GM18873 (cell line): ENCODE measurements around the gene SCN4A.

Experiments
- ATAC-seq: cut with Tn5 transposase; IDR thresholded peaks from one replicate; pipeline ENCODE4 v1.9.1; 2021; ENCODE audit warnings: mild to moderate bottlenecking, moderate library complexity, moderate number of reproducible peaks; ENCODE audit not compliant: unreplicated experiment, low FRiP score

The SCN4A gene

GRCh38 chr17:64002658-64003525, 30.2 kb upstream of the SCN4A start:
- no peak for ATAC-seq

DNA sequence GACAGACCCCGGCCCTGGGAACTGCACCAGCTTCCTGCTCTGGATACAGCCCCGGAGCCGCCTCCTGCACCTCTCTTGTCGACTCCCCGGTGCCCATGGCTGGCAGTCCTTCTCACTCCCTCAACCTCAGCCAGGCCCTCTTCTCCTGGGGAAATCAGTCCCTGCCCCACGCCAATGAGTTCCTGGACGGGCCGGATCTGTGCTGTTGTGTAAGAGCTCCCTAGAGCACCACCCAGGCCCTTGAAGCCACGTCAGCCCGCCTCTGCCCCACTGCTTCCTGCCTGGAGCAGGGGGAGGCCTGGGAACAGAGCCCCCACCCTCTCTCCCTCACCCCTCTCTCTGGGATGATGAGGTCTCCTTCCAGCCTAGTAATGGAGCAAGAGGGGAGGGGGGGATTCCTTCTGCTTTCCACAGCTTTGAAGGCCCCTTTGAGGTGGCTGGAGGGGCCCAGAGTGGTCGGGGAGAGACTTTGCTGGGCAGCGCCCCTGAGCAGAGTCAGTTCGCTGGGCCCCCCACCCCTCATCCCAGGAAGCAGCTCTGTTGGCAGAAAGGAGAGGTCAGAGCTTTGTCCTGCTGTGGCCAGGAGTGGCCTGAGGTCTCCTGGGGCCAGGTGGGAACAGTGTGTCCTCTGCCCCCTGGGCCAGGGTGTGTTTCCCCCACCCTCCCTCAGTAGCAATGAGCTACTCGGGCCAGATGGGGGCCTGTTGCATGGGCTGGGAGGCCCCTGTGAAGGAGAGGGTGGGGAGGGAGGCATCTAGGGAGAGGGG, 29.2 kb upstream of the SCN4A start:
- ATAC-seq, result no peak

DNA sequence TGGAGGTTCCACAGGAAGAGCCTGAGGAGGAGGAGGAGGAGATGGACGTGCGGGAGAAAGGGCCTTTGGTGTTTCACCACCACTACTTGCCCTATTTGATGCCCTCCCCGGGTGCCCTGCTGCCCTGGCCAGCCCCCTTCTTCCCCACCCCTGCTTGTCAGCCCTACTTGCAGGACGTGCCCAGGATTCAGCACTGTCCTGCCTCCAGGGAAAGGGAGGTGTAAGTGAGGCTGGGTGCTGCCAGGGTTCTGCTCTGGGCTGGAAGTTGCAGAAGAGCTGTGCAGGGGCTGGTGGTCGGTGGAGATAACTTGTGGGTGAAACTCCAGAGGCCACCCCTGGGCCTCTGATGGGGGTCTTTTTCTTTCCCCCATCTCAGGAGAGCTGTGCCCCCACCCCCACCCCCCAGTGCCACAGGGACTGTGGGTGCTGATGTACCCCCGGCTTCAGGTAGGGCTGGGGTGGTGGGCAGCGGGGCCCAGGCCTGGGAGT, 28.4 kb upstream of the SCN4A start:
- ATAC-seq, result no peak

GRCh38 chr17:63999680-64000531, 27.2 kb upstream of the SCN4A start:
- no peak for ATAC-seq

DNA sequence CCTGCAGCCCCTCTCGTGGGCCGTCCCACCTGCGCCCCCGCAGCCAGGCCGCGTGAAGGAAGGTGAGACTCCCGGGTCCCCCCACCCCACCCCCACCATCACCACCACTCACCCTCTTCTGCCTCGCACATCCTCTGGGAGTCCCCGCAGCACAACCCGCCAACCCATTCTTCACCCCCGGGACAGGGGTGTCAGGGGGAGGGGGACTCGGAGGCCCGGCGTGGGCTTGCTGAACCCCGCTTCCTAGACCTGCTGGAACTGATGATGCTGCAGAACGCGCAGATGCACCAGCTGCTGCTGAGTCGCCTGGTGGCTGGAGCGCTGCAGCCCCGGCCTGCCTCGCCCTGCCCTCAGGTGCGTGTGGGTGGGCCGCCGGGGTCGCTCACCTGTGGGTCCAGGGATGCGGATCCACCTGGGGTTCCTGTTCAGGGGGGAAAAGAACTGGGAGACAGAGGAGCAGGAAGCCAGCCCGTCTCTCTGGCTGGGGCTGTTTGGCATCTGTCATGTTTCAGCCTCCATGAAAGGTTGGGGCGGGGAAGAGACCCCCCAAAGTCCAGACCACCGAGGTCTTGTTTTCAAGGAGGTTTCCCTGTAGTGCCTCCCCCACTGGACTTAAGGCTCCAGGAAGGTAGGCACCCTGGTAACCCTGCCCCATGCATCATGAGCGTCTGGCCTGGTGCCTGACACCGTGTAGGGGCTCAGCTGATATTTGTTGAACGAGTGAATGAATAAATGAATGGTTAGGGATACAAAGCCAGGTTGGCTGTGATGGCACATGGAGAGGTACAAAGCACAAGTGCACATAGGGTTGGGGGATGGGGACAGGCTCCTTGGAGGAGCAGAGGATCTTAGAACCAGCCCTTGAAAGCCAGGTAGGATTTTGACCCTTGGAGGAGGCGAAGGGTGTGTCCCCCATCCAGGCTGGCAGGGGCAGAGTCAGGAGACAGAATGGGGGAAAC, 26.3 kb upstream of the SCN4A start:
- no peak for ATAC-seq

DNA sequence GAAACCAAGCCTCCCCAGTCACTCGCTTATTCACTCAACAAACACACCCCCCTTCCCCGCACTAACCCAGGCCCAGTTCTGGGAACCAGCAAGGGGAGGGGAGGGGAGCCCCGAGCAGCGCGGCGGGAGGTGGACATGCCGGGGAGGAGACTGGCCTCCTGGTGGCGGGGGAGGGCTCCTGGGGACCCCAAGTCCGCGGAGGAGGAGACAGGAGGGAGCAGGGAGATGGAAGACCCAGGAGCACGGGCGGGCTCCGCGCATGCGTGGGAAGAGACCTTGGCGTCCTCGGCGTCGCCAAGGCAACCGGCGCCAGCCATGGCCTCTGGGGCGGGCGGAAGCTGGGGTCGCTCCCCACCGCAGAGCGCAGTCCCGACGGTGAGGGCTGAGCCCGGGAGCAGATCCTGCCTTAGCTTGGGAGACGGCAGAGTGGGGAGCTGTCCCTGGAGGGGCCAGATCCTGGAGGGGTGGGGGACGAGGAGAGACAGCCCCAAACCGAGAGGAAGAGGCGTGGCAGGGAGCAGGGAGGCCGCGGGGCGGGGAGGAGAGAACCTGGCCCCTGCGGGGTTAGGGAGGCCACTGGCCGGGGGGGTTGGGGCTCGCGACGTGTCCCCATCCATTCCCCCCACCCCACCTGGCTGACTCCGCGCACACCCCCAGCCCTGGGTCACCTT, 25.5 kb upstream of the SCN4A start, which contains the start of gene PRR29:
TSS of gene PRR29 (plus strand) at position 302 of the 671 bp plus-strand sequence. CDS start at position 316, 14 bp downstream.
- ATAC-seq, result no peak

DNA sequence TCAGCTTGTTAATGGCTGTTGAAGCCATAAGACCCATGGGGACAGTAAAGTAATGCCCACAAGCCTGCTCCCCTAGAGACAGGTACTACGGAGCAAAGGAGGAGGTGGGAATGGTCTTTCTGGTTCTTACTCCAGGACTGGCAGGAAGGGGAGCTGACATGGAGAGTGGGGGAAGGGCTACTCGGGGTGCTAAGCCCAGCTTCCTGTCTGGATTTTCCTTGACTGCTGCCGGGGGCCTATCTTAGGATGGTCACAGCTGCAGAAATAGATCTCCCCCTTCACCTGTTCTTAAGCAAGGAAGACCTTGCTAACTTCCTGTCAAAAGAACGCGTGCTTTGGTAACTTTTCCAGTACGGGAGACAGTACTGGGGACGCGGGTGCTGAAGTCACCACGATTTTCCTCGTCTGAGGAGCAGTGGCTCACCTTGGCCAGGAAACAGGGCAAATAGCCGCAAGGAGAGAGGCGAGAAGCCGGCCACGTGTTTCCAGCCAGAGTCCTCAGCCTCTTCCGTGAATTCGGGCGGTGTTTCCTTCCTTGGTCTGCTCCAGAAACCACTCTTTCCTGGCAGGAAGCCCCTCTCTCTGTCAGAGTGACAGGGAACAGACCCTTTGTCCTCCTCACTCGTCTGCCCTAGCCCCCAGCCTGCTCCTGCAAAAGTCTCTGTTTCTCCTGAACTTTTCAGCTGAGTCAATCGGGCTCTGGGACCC, 24.8 kb upstream of the SCN4A start:
- no peak for ATAC-seq

- no peak for ATAC-seq
These were observed 23.9 kb upstream of the SCN4A start for GRCh38 chr17:63996430-63997182.

DNA sequence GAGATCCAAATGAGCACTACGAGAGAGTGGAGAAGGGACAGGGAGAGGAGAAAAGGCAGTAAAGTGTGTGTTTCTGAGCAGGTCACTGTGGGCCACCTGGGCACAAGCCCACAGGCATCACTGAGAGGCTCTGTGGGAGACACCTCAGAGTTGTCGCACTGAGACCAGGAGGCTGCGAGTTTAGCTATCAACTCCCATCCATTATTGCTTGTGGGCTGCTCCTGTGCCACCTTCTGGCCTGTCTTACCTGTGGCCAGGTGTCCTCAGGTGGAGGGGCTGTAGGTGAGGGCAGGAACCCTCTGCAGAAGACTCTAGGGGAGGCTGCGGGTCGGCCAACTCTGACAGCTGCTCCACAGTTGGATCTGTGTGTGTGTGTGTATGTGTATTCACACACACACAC, 22.9 kb upstream of the SCN4A start:
- ATAC-seq, result no peak

GRCh38 chr17:63993368-63993985, 20.8 kb upstream of the SCN4A start:
- no peak for ATAC-seq

DNA sequence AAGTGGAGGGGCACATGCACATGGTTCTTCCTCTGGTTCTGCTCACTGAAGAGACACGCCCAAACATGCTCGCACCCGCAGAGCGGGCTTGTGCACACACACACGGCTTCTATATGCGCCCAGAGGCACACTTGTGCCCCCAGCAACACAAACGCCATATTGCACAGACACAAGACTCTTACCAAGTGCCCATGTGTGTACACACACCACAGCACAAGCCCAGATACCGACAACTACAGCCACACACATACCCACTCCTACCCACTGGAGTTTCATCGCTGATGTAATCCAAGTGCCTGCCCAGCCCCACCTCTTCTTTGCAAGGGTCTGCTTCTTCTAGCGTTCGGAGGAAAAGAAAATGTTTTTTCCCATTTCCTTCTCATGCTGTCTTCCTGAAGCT, 18.9 kb upstream of the SCN4A start:
- no peak for ATAC-seq

- no peak for ATAC-seq
These were observed 17.1 kb upstream of the SCN4A start for GRCh38 chr17:63989622-63990345.

- no peak for ATAC-seq
These were observed 16.3 kb upstream of the SCN4A start for GRCh38 chr17:63988741-63989621.

- no peak for ATAC-seq
These were observed 15.4 kb upstream of the SCN4A start for GRCh38 chr17:63988127-63988478.
